Measurements from ENCODE around the gene MYO18B.

Gene MYO18B

DNA sequence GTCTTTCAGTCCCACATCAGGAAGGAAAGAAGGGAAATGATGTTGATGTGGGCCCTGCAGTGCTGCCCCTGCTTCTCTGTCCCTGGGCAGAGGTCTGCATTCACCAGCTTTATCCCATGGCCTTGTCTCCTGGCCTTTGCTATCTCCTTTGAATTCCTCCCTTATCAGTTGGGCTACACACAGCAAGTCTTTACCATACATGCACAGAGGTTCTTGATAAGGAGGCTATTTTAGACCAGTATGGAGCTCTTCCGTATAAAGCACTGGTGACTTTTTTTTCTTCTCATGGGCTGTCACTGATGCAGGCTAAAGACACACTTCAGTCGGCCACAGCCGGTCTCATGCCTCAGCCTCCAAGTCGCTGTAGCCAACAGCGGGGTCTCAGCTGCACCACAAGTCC lies 20.2 kb downstream of the MYO18B start:
- ATAC-seq: no peak
- TF ChIP-seq RARB (CRISPR knock-in tag; IDR thresholded peaks at IDR 0.05): no peak
- TF ChIP-seq GLIS3 (CRISPR knock-in tag; IDR thresholded peaks at IDR 0.05): no peak
- no peak for TF ChIP-seq ESRRG (CRISPR knock-in tag; IDR thresholded peaks at IDR 0.05)
- TF ChIP-seq TOX (CRISPR knock-in tag; IDR thresholded peaks at IDR 0.05; ENCODE audit: borderline replicate concordance): no peak
- TF ChIP-seq SNAI2 (CRISPR knock-in tag; IDR thresholded peaks at IDR 0.05): no peak
- no peak for TF ChIP-seq BACH2 (CRISPR knock-in tag; IDR thresholded peaks at IDR 0.05; ENCODE audit: borderline replicate concordance)
- TF ChIP-seq, protein P1, sequence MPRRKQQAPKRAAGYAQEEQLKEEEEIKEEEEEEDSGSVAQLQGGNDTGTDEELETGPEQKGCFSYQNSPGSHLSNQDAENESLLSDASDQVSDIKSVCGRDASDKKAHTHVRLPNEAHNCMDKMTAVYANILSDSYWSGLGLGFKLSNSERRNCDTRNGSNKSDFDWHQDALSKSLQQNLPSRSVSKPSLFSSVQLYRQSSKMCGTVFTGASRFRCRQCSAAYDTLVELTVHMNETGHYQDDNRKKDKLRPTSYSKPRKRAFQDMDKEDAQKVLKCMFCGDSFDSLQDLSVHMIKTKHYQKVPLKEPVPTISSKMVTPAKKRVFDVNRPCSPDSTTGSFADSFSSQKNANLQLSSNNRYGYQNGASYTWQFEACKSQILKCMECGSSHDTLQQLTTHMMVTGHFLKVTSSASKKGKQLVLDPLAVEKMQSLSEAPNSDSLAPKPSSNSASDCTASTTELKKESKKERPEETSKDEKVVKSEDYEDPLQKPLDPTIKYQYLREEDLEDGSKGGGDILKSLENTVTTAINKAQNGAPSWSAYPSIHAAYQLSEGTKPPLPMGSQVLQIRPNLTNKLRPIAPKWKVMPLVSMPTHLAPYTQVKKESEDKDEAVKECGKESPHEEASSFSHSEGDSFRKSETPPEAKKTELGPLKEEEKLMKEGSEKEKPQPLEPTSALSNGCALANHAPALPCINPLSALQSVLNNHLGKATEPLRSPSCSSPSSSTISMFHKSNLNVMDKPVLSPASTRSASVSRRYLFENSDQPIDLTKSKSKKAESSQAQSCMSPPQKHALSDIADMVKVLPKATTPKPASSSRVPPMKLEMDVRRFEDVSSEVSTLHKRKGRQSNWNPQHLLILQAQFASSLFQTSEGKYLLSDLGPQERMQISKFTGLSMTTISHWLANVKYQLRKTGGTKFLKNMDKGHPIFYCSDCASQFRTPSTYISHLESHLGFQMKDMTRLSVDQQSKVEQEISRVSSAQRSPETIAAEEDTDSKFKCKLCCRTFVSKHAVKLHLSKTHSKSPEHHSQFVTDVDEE (CRISPR knock-in tag; IDR thresholded peaks at IDR 0.05): no peak
- TF ChIP-seq, protein P2, sequence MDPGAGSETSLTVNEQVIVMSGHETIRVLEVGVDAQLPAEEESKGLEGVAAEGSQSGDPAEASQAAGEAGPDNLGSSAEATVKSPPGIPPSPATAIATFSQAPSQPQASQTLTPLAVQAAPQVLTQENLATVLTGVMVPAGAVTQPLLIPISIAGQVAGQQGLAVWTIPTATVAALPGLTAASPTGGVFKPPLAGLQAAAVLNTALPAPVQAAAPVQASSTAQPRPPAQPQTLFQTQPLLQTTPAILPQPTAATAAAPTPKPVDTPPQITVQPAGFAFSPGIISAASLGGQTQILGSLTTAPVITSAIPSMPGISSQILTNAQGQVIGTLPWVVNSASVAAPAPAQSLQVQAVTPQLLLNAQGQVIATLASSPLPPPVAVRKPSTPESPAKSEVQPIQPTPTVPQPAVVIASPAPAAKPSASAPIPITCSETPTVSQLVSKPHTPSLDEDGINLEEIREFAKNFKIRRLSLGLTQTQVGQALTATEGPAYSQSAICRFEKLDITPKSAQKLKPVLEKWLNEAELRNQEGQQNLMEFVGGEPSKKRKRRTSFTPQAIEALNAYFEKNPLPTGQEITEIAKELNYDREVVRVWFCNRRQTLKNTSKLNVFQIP (CRISPR knock-in tag; IDR thresholded peaks at IDR 0.05; ENCODE audit: borderline replicate concordance, low read depth): no peak
- TF ChIP-seq PPARA (CRISPR knock-in tag; IDR thresholded peaks at IDR 0.05; ENCODE audit: borderline replicate concordance): no peak
- TF ChIP-seq, protein P3, sequence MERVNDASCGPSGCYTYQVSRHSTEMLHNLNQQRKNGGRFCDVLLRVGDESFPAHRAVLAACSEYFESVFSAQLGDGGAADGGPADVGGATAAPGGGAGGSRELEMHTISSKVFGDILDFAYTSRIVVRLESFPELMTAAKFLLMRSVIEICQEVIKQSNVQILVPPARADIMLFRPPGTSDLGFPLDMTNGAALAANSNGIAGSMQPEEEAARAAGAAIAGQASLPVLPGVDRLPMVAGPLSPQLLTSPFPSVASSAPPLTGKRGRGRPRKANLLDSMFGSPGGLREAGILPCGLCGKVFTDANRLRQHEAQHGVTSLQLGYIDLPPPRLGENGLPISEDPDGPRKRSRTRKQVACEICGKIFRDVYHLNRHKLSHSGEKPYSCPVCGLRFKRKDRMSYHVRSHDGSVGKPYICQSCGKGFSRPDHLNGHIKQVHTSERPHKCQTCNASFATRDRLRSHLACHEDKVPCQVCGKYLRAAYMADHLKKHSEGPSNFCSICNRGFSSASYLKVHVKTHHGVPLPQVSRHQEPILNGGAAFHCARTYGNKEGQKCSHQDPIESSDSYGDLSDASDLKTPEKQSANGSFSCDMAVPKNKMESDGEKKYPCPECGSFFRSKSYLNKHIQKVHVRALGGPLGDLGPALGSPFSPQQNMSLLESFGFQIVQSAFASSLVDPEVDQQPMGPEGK (CRISPR knock-in tag; IDR thresholded peaks at IDR 0.05; ENCODE audit: borderline replicate concordance): no peak
- no peak for TF ChIP-seq ZFP3 (CRISPR knock-in tag; IDR thresholded peaks at IDR 0.05)
- TF ChIP-seq ZNF8 (CRISPR knock-in tag; IDR thresholded peaks at IDR 0.05): no peak

DNA sequence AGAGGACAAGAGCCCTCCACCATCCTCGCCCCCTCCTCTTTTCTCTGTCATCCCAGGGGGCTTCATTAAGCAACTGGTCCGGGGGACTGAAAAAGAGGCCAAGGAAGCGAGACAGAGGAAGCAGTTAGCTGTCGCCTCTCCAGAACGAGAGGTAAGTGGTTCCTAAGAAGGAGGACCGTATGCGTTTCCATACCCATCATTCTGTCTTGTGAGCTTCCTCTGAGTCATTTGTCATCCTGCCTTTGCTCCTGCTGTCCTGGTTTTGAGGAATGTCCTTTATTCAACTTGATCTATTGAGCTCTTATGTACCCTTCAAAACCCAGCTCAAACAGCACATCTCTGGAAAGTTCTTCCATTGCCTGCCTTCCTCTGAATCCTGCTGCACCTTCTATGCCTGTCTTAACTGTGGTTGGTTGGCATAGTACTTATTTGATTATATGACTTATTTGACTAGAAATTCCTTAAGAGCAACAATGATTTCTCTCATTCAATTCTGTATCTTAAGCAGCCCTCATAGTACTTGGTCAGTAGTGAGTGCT lies 21.3 kb downstream of the MYO18B start:
- no peak for ATAC-seq
- TF ChIP-seq ZFP3 (CRISPR knock-in tag; IDR thresholded peaks at IDR 0.05): peak; percentile 98
- TF ChIP-seq, protein P2 (CRISPR knock-in tag; IDR thresholded peaks at IDR 0.05; ENCODE audit: borderline replicate concordance, low read depth): no peak

DNA sequence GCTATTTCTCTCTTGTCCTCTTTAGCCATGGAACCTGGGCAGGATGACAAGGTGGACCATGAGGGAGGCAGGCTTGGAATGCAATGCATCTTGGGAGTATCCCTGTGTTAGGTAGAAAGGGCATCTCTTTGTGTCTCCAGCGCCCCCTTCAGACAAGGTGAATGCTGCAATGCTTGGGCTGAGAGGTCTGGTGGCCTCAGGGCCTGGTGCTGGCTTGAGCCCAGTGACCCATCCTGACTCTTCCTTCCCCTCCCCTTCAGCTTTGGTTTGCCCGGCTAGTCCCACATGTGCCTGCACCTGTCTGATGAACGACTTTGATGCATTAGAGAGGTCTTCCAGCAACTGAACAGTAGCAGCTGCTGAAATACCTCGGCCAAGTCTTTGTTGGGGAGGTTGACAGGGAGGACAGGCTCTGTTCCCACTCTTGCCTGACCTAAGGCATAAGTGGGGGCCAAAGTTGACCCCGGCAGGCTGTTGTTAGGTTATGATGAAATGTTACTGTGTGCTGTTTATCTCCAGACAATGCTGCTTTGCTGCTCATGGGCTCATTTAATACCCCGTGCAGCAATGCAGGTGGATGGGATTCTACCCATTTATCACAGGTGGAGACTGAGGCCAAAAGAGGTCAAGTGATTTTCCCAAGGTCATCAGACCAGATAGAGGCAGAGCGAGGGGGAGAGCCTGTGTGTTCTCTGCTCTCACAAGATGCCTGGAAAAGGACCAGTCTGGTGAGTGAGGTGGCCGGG lies 22.5 kb downstream of the MYO18B start:
- ATAC-seq: no peak
- TF ChIP-seq, protein P4, sequence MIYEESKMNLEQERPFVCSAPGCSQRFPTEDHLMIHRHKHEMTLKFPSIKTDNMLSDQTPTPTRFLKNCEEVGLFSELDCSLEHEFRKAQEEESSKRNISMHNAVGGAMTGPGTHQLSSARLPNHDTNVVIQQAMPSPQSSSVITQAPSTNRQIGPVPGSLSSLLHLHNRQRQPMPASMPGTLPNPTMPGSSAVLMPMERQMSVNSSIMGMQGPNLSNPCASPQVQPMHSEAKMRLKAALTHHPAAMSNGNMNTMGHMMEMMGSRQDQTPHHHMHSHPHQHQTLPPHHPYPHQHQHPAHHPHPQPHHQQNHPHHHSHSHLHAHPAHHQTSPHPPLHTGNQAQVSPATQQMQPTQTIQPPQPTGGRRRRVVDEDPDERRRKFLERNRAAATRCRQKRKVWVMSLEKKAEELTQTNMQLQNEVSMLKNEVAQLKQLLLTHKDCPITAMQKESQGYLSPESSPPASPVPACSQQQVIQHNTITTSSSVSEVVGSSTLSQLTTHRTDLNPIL (CRISPR knock-in tag; IDR thresholded peaks at IDR 0.05; ENCODE audit: low read depth): no peak
- TF ChIP-seq TCF4 (CRISPR knock-in tag; IDR thresholded peaks at IDR 0.05; ENCODE audit: borderline replicate concordance) (no peak), ZNF70 (CRISPR knock-in tag; IDR thresholded peaks at IDR 0.05) (no peak), GLIS3 (CRISPR knock-in tag; IDR thresholded peaks at IDR 0.05) (no peak), ZC3H10 (CRISPR knock-in tag; IDR thresholded peaks at IDR 0.05) (no peak), OSR1 (CRISPR knock-in tag; IDR thresholded peaks at IDR 0.05) (no peak), CSDC2 (CRISPR knock-in tag; IDR thresholded peaks at IDR 0.05) (no peak), ARNTL (CRISPR knock-in tag; IDR thresholded peaks at IDR 0.05; ENCODE audit: borderline replicate concordance, low read depth) (no peak), ISL1 (CRISPR knock-in tag; IDR thresholded peaks at IDR 0.05) (no peak), RARB (CRISPR knock-in tag; IDR thresholded peaks at IDR 0.05) (no peak), ZNF8 (CRISPR knock-in tag; IDR thresholded peaks at IDR 0.05) (no peak), BACH2 (CRISPR knock-in tag; IDR thresholded peaks at IDR 0.05; ENCODE audit: borderline replicate concordance) (no peak), PPARA (CRISPR knock-in tag; IDR thresholded peaks at IDR 0.05; ENCODE audit: borderline replicate concordance) (no peak), ZNF565 (CRISPR knock-in tag; conservative IDR thresholded peaks at IDR 0.05; ENCODE audit: low read depth) (no peak), ZFP30 (CRISPR knock-in tag; IDR thresholded peaks at IDR 0.05) (no peak), ESRRG (CRISPR knock-in tag; IDR thresholded peaks at IDR 0.05) (no peak)
- TF ChIP-seq, protein P5, sequence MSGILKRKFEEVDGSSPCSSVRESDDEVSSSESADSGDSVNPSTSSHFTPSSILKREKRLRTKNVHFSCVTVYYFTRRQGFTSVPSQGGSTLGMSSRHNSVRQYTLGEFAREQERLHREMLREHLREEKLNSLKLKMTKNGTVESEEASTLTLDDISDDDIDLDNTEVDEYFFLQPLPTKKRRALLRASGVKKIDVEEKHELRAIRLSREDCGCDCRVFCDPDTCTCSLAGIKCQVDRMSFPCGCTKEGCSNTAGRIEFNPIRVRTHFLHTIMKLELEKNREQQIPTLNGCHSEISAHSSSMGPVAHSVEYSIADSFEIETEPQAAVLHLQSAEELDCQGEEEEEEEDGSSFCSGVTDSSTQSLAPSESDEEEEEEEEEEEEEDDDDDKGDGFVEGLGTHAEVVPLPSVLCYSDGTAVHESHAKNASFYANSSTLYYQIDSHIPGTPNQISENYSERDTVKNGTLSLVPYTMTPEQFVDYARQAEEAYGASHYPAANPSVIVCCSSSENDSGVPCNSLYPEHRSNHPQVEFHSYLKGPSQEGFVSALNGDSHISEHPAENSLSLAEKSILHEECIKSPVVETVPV (CRISPR knock-in tag; IDR thresholded peaks at IDR 0.05): no peak
